COLO668 (cell line): ENCODE measurements around the gene TPRN.

Source experiments
- DNase-seq: peaks from one replicate; lab custom pipeline; 2025; ENCODE audit not compliant: unreplicated experiment; lab: John Stamatoyannopoulos, UW

Gene TPRN

GRCh38 chr9:137213160-137214060, 12.9 kb upstream of the TPRN start:
- DNase-seq = no peak

DNA sequence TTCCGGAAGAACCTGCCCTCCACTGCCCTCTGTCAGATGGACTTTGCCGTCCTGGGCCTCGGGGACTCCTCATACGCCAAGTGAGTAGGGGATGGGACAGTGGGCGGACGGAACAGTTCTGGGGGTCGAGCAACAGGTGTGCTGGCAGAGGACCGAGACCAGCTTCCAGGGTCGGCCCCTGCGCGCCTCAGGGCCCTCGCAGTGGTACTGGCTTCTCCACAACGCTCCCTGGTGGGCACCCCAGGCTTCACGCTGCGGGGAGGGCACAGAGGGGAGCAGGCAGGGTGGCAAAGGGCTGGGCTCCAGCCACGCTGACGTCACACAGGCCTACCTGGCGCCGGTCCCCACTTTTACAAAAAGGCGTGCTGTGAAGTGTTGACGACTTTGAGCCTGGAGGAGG, 12.0 kb upstream of the TPRN start:
- DNase-seq = no peak

GRCh38 chr9:137211532-137211931, 11.0 kb upstream of the TPRN start:
- no peak for DNase-seq

- no peak for DNase-seq
Observed at GRCh38 chr9:137206602-137207001, 6.1 kb upstream of the TPRN start.

GRCh38 chr9:137205126-137206069, 4.9 kb upstream of the TPRN start, which contains the start of the genes NDOR1 and TMEM203:
Gene NDOR1, plus strand, starts transcription at chr9:137205700. Its CDS starts 78 bp downstream, at chr9:137205778.
Gene TMEM203, minus strand, starts transcription at chr9:137205648. Its CDS starts 234 bp downstream, at chr9:137205414.
- peak; percentile 93 for DNase-seq

DNA sequence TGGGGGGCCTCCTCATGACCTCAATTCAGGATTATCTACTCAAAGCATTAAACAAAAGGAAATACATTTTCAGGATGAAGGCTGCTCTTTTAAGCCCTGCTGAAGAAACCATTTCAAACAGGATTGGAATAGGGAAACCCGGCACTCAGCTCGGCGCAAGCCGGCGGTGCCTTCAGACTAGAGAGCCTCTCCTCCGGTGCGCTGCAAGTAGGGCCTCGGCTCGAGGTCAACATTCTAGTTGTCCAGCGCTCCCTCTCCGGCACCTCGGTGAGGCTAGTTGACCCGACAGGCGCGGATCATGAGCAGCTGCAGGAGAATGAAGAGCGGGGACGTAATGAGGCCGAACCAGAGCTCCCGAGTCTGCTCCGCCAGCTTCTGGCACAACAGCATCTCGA, 4.2 kb upstream of the TPRN start:
- DNase-seq = no peak

GRCh38 chr9:137202966-137203365, 2.4 kb upstream of the TPRN start:
- DNase-seq = no peak

DNA sequence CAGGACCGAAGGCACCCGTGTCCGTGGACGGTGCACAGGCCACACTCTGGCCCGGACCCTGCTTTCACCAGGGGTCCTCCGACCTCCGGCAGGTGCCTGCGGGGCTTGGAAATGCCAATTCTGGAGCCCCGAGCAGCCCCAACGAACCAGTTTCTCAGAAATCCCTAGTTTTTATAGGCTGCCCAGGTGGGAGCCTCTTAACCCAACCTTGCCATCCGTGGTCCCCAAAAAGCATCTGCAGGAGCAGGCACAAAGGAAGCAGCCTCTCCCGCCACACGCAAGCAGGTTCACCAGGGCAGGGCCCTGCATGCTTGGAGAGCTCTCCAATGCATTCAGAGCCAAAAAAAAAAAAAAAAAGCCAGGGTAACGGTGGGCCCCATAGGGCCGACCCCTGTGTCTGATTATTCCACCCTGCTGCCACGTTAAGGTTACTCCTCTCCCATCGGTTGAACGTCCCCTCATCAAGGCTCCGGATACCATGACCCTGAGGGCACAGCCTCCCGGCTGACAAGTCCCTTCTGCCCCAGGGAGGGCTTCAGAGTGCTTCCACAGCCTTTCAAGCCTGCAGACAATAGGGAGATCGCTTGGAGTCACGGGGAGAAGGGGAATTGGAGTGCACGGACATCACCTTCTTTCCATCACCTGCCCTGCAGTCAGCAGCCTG, 796 bp upstream of the TPRN start:
- no peak for DNase-seq

GRCh38 chr9:137199411-137200121, 975 bp downstream of the TPRN start:
- peak; percentile 30 for DNase-seq

GRCh38 chr9:137198902-137199283, 1.6 kb downstream of the TPRN start:
- peak; percentile 27 for DNase-seq

GRCh38 chr9:137198051-137198901, 2.3 kb downstream of the TPRN start:
- DNase-seq = peak; percentile 75

GRCh38 chr9:137195525-137196220, 4.9 kb downstream of the TPRN start:
- peak; percentile 99 for DNase-seq

DNA sequence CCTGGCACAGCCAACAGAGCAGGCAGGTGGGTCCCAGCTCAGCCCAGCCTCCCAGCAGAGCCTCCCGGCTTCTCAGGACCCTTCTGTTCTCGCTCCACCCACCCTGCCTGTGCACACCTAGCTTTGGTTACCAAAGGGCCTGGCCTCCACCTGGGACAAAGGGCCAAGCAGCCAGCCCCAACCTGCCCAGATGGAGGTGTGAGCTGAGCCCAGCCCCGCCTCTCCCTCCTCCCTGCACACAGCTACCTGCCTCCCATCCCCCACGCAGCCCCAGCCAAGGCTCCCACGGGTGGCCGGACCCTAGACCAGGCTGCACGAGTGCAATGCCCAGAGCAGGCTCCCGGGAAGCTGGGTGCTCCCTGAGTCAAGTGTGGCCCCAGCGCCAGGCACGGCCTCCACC, 5.6 kb downstream of the TPRN start:
- DNase-seq = peak; percentile 88

DNA sequence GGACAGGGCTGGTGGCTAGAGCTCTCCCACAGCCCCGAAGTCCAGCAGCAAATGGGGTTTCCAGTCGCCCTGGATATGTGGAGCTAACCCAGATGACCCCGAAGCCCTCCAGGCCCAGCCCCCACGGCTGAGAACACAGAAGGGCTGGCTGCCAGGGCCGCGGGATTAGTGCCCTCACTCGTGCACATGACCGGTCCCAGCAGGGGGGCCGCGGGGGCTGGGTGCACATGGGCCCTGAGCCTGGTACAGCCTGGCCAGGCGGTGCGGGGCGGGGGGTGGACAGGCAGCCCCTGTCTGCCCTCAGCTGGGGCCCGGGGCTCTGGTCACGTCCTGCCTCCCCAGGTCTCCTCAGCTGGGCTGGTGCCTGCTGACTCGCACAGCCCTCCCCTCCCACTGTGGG, 6.2 kb downstream of the TPRN start:
- DNase-seq = peak; percentile 74

DNA sequence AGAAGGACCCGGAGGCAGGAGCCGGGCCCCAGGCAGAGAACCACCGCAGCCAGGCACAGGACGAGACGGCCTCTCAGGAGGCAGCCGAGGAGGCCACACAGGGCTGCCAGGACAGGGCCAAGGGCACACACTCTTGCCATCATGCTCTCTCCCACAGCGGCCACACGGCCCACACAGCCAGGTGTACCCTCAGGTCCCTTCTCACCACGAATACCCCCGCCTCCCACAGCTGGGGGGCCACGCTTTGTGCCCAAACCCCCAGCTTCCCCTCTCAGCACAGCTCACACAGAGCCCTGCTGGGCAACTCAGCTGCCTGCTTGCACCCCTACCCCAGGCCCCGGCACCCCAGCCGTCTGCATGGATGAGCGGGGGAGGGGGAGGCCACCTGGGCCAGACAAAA, 6.8 kb downstream of the TPRN start:
- peak; percentile 44 for DNase-seq

- no peak for DNase-seq
Observed at GRCh38 chr9:137192859-137193258, 7.7 kb downstream of the TPRN start.

DNA sequence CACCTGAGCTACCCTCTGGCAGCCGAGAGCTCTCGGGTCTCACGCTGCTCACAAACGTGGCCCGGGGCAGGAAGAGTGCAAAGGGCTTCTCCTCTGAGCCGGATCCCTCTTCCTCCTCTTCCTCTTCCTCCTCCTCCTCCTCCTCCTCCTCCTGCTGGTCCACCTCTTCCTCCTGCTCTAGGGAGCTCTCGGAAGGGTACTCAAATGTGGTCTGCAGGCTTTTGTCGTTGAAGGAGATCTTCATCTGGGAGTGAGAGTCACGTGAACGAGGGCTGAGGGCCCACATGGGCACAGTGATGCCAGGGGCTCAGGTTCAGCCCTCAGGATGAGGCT, 8.1 kb downstream of the TPRN start:
- no peak for DNase-seq

DNA sequence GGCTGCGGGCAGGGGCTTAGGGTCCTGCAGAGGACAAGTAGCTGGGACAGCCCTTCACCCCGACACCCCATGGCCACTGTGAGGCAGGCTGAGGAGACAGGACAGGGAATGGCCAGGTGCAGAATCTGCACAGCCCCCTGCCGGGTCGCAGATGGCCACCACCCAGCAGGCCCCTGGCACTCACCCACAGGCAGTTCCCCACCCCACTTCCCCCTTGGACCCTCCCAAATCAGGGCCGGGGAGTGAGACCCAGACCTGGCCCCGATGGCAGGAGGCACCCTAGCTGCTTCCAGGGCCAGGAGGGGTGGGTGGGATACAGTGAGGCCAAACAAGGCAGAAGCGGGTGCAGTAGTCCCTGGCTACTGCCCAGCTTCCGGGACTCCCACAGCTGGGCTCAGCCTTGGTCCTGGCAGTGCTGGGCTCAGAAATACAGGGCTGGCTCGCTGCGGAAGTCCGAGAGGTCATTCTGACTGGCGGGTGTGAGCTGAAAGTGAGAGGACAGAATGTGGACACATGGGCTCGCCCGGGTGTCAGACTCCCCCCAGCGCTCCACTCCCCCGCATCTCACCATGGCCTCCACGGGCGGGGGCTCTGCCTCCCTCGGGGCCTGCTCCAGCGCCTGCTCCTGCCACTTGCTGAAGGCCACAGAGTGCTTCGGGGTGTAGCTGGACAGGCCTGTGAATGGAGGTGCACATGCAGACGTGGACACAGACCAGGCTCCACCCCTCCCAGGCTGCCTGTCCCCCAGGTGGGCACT, 8.7 kb downstream of the TPRN start:
- no peak for DNase-seq
